ENCODE data around the gene CDK19. TPM values are rescaled to one million over a fixed set of nuclear protein-coding genes. Genes with fewer than 3 reads are reported as not detected.

The CDK19 gene
- total and polyA plus RNA-seq, 9 of the 15 experiments (the other 6 are each of a cell fraction or from before 2014, with no cell fraction given) = 3.8 to 15.2 (median 7.4) TPM

DNA sequence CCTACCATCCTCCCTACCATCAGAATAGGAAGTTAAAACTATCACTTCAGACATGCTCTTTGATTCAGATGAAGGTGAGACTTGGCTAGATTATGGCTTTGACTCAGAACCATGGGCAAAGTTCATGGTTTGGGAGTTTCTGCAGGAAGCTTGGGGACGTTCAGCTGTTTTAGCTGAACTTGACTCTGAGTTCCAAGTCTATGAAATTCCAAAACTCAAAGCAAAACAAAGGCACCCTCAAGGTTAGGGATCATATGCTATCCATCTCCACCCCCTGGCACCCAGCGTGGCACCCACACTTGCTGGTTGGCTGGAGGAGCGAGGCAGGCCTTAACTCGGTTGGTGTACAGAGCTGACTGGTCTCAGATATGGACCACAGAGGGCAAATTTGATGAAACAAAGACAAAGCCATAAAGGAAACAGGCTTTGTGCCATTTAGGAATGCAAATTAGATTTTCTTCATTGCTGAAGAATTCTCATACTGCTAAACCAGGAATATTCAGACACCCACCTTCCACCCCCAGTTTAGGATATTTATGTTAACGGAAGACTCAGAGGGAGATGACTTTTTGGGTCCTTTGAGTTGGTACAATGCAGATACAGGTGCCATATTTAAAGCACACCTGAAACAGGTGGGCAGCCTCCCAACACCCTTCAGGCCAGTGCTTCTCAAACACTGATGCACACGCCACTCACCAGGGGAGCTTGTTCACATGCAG, 250.4 kb downstream of the CDK19 start:
- Histone ChIP-seq H4K20me1 (replicated peaks; ENCODE audit: control insufficient read depth, insufficient read depth, low read length) (peaks cover 3% of the 10 kb centered on the region; the same call in 1 of the 2 replicates), H3K4me3 (no peak overlapping the region), H3K4me2 (ENCODE audit: insufficient read depth, low read length) (no peak overlapping the region), H2AFZ (ENCODE audit: low read depth, low read length) (no peak overlapping the region), H3K4me1 (replicated peaks in 1 of 2; ENCODE audit: control insufficient read depth in 2 of 2, insufficient read depth in 2 of 2, low read length in 2 of 2) (no peaks in the 10 kb centered on the region; a peak in 1 of 5 replicates), H3K27me3 (ENCODE audit: control insufficient read depth in 2 of 2, insufficient read depth in 2 of 2, low read length in 2 of 2) (peaks cover 11 to 23% of the 10 kb centered on the region in 2 experiments; a peak in 4 of 5 replicates), H3K79me2 (ENCODE audit: control insufficient read depth, insufficient read depth, low read length) (no peaks in the 10 kb centered on the region), H3K9me1 (ENCODE audit: control insufficient read depth, insufficient read depth, low read length) (no peaks in the 10 kb centered on the region), H3K27ac (ENCODE audit: extremely low read depth, low read depth, low read length) (no peak overlapping the region), H3K9me3 (replicated peaks; ENCODE audit: control insufficient read depth, insufficient read depth, low read depth, low read length) (no peaks in the 10 kb centered on the region), H3K9ac (ENCODE audit: insufficient read depth in 1 of 2, low read depth in 2 of 2, low read length in 2 of 2) (no peak overlapping the region), H3K36me3 (ENCODE audit: control insufficient read depth, insufficient read depth, low read length) (no peaks in the 10 kb centered on the region)
- BruUV-seq (replicated peaks) = no TSS peak
- in situ Hi-C loops (cut with MboI) = no loop called here
- DNase-seq (ENCODE audit: extremely low read depth in 1 of 4, low spot score in 3 of 4) = no peak
- ChIA-PET POLR2A (interaction anchor here (0.6 kb wide), 1 partner anchor 309 kb away, joined by 3 read pairs; no protein-coding TSS in a partner anchor), CTCF (ENCODE audit: low intra/inter-chr PET ratio) (interaction anchor here (1.2 kb wide), 1 partner anchor 21 kb away, joined by 3 read pairs; no protein-coding TSS in a partner anchor)
- intact Hi-C loops (cut with micrococcal nuclease) = no loop called here
- ATAC-seq = no peak
- no peak for FAIRE-seq
- TF ChIP-seq RFX5 (IDR thresholded peaks at IDR 0.05; ENCODE audit: low read depth, low read length) (no peak), RBFOX2 (IDR thresholded peaks at IDR 0.05; ENCODE audit: low read depth, low read length) (no peak), MXI1 (IDR thresholded peaks at IDR 0.05; ENCODE audit: low read depth, low read length) (no peak), EZH2 (IDR thresholded peaks at IDR 0.05; ENCODE audit: borderline replicate concordance, low read depth, low read length) (no peak)
- TF ChIP-seq, protein P1, sequence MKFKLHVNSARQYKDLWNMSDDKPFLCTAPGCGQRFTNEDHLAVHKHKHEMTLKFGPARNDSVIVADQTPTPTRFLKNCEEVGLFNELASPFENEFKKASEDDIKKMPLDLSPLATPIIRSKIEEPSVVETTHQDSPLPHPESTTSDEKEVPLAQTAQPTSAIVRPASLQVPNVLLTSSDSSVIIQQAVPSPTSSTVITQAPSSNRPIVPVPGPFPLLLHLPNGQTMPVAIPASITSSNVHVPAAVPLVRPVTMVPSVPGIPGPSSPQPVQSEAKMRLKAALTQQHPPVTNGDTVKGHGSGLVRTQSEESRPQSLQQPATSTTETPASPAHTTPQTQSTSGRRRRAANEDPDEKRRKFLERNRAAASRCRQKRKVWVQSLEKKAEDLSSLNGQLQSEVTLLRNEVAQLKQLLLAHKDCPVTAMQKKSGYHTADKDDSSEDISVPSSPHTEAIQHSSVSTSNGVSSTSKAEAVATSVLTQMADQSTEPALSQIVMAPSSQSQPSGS (CRISPR knock-in tag; IDR thresholded peaks at IDR 0.05) = no peak
- TF ChIP-seq, protein P2, sequence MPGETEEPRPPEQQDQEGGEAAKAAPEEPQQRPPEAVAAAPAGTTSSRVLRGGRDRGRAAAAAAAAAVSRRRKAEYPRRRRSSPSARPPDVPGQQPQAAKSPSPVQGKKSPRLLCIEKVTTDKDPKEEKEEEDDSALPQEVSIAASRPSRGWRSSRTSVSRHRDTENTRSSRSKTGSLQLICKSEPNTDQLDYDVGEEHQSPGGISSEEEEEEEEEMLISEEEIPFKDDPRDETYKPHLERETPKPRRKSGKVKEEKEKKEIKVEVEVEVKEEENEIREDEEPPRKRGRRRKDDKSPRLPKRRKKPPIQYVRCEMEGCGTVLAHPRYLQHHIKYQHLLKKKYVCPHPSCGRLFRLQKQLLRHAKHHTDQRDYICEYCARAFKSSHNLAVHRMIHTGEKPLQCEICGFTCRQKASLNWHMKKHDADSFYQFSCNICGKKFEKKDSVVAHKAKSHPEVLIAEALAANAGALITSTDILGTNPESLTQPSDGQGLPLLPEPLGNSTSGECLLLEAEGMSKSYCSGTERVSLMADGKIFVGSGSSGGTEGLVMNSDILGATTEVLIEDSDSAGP (CRISPR knock-in tag; IDR thresholded peaks at IDR 0.05) = no peak
- 5% methylated on average over 6 of the region's 6 CpGs for WGBS (ENCODE audit: insufficient coverage, low coverage, missing lambda C conversion rate)

All from K562 (cell line).